Activated CD8-positive, alpha-beta T cell treated with anti-CD3 and anti-CD28 coated beads, Interleukin-2, amount 10 ng/mL, durations not matched to agents 7 days and 5 days (primary cell): ENCODE data around the gene SACS. TPM values are rescaled to one million over a fixed set of nuclear protein-coding genes. Genes with fewer than 3 reads are reported as not detected.

Experiments used
- ATAC-seq: fragments of 150-1000 bp; cut with Tn5 transposase; one replicate; pipeline ENCODE4 v1.10.0; 2021; ENCODE audit warnings: moderate library complexity
- CTCF ChIA-PET: fragments of 350-600 bp; sonication (Branson Sonifier 250); formaldehyde crosslinking; loops from one replicate; lab custom pipeline; 2021; ENCODE audit warnings: antibody characterized with exemption; lab: Charles Lee
- POLR2A ChIA-PET: fragments of 350-600 bp; sonication (Branson Sonifier 250); formaldehyde crosslinking; loops from one replicate; lab custom pipeline; 2021; ENCODE audit warnings: antibody characterized with exemption; lab: Charles Lee
- DNase-seq: peaks from one replicate; pipeline ENCODE4 v3.0.0-alpha.2; 2020
- H3K27ac Mint-ChIP-seq: one replicate; pipeline ENCODE4 v1.8.0; 2021; ENCODE audit warnings: mild to moderate bottlenecking, mixed read lengths
- H3K27me3 Mint-ChIP-seq: one replicate; pipeline ENCODE4 v1.8.0; 2021; ENCODE audit warnings: low read depth, mixed read lengths
- H3K36me3 Mint-ChIP-seq: one replicate; pipeline ENCODE4 v1.8.0; 2021; ENCODE audit warnings: low read depth, mixed read lengths
- H3K4me1 Mint-ChIP-seq: one replicate; pipeline ENCODE4 v1.8.0; 2021; ENCODE audit warnings: low read depth, mixed read lengths
- H3K4me3 Mint-ChIP-seq: one replicate; pipeline ENCODE4 v1.8.0; 2021; ENCODE audit warnings: mild to moderate bottlenecking, mixed read lengths
- H3K9me3 Mint-ChIP-seq: one replicate; pipeline ENCODE4 v1.8.0; 2022; ENCODE audit warnings: mixed read lengths; ENCODE audit not compliant: insufficient read depth
- total RNA-seq, 2 experiments: library from RNA; stranded (reverse); gene quantifications; one replicate each; pipeline ENCODE4 v1.2.3, GENCODE V29; 2021

The SACS gene, protein sequence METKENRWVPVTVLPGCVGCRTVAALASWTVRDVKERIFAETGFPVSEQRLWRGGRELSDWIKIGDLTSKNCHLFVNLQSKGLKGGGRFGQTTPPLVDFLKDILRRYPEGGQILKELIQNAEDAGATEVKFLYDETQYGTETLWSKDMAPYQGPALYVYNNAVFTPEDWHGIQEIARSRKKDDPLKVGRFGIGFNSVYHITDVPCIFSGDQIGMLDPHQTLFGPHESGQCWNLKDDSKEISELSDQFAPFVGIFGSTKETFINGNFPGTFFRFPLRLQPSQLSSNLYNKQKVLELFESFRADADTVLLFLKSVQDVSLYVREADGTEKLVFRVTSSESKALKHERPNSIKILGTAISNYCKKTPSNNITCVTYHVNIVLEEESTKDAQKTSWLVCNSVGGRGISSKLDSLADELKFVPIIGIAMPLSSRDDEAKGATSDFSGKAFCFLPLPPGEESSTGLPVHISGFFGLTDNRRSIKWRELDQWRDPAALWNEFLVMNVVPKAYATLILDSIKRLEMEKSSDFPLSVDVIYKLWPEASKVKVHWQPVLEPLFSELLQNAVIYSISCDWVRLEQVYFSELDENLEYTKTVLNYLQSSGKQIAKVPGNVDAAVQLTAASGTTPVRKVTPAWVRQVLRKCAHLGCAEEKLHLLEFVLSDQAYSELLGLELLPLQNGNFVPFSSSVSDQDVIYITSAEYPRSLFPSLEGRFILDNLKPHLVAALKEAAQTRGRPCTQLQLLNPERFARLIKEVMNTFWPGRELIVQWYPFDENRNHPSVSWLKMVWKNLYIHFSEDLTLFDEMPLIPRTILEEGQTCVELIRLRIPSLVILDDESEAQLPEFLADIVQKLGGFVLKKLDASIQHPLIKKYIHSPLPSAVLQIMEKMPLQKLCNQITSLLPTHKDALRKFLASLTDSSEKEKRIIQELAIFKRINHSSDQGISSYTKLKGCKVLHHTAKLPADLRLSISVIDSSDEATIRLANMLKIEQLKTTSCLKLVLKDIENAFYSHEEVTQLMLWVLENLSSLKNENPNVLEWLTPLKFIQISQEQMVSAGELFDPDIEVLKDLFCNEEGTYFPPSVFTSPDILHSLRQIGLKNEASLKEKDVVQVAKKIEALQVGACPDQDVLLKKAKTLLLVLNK (N-terminal part only)
- 10 to 100 TPM; 30.6 to 32.4 TPM for total RNA-seq

DNA sequence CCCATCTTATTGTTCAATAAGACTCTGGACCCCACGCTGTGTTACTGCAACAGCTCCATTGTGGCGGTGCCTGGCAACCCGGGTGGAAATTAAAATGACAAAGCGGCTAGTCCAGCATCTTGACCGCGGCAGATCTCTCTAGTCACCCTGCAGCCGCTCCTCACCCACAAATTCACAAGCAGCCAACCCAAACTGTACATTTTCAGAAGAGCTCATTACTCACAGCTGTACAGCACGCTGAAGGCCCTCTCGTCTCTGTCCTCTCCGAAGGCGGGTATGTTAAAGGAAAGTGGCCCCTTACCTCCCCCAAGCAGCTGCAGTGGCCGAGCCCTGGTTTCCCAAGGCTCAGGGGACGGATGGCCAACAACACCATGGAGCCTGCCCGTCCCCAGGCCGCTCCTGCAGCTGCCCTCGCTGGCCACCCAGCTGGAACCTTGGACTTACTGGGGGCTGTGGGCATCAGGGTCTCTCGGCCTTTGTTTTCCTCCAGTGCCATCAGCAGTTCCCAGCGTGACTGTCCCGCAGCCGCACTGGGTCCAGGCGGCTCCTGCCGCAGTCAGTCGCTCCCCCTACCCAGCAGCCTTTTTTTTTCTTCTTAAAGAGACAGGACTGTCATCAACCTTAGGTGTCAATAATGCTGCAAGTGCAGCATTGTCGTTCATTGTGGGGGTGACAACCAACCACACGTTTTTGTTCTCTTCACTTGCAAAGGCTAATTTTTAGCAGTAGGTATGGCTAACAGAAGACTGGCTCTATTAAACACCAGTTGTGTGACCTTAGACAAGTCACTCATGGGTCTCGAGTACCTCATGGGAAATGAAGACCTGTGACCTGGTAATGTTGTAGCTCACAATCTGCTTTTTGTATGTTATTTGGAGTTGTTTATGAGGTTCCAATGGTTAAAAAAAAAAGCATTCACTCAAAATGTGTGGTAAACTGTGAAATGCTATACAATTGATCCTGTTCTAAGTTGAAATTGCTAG lies at the start of gene SACS:
Gene SACS, minus strand, starts transcription at position 532 of the 983 bp plus-strand sequence. CDS start 22,463 bp downstream, outside the sequence.
- no peaks in the 10 kb centered on the region for H3K9me3 Mint-ChIP-seq
- ATAC-seq (no peak), DNase-seq (no peak)
- POLR2A ChIA-PET = interaction anchor here (0.5 kb wide), 1 partner anchor 20 kb away, joined by 3 read pairs; no protein-coding TSS in a partner anchor
- H3K4me1 Mint-ChIP-seq = no peaks in the 10 kb centered on the region
- H3K36me3 Mint-ChIP-seq = no peaks in the 10 kb centered on the region
- CTCF ChIA-PET = interaction anchor here (0.6 kb wide), 1 partner anchor 11 kb away, joined by 3 read pairs; no protein-coding TSS in a partner anchor
- no peak within 1 kb of the TSS for H3K4me3 Mint-ChIP-seq
- H3K27ac Mint-ChIP-seq = no peak within 1 kb of the TSS
- peaks cover 37% of the 10 kb centered on the region for H3K27me3 Mint-ChIP-seq

GRCh38 chr13:23480324-23480723 lies 46.8 kb upstream of the SACS start:
- Mint-ChIP-seq H3K4me1 (no peaks in the 10 kb centered on the region), H3K27ac (no peak overlapping the region), H3K36me3 (peaks cover 2% of the 10 kb centered on the region), H3K4me3 (no peak overlapping the region), H3K27me3 (peaks cover 9% of the 10 kb centered on the region), H3K9me3 (peaks cover 18% of the 10 kb centered on the region)
- POLR2A ChIA-PET = no interaction called here
- ATAC-seq (no peak), DNase-seq (no peak)
- CTCF ChIA-PET = no interaction called here

DNA sequence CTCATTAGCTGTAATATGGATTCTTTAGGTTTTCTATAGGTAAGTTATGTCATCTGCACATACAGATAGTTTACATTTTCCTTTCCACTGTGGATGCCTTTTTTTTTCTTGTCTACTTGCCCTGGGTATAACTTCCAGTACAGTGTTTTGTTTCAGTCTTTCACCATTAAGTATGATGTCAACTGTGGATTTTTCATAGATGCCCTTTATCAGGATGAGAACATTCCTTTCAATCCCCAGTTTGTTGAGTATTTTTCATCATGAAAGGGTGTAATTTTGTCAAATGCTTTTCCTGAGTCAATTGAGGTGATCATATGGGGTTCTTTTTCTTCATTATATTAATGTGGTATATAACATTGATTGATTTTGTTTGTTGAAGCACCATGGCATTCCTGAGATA lies 43.6 kb upstream of the SACS start:
- Mint-ChIP-seq H3K27me3 (peaks cover 11% of the 10 kb centered on the region), H3K4me1 (no peaks in the 10 kb centered on the region), H3K27ac (no peak overlapping the region), H3K9me3 (peaks cover 18% of the 10 kb centered on the region), H3K36me3 (peaks cover 2% of the 10 kb centered on the region), H3K4me3 (no peak overlapping the region)
- ATAC-seq = no peak
- CTCF ChIA-PET = no interaction called here
- no peak for DNase-seq
- POLR2A ChIA-PET = no interaction called here

DNA sequence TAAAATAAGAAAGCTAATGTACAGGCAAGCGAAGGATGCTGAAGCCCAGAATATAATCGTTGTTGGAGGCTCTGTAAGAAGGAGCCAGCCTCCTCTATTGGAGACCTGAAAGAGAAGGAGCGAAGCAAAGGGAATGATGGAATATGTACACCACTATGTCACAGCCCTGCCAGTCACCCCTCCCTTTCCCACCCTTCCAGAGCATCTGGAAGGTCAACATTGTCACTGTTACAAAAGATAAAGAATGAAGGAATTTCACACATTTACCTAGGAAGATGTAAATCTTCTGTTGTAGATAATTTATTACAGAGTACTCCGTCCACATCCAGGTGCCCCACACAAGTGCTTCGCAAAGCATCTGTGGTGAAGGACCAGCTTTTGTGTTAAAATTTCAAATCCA lies 39.7 kb upstream of the SACS start:
- ATAC-seq = no peak

GRCh38 chr13:23472189-23472588 lies 38.7 kb upstream of the SACS start:
- ATAC-seq (no peak), DNase-seq (no peak)
- ChIA-PET POLR2A (no interaction called here), CTCF (no interaction called here)
- H3K27ac Mint-ChIP-seq = no peak overlapping the region
- H3K4me1 Mint-ChIP-seq = no peaks in the 10 kb centered on the region
- no peaks in the 10 kb centered on the region for H3K36me3 Mint-ChIP-seq
- H3K4me3 Mint-ChIP-seq = no peak overlapping the region
- peaks cover 12% of the 10 kb centered on the region for H3K27me3 Mint-ChIP-seq
- H3K9me3 Mint-ChIP-seq = no peaks in the 10 kb centered on the region

More for the DNA sequence above, 39.7 kb upstream of the SACS start:
- no peak overlapping the region for H3K4me3 Mint-ChIP-seq
- no peak overlapping the region for H3K27ac Mint-ChIP-seq
- no peaks in the 10 kb centered on the region for H3K4me1 Mint-ChIP-seq
- H3K36me3 Mint-ChIP-seq = no peaks in the 10 kb centered on the region
- no peaks in the 10 kb centered on the region for H3K9me3 Mint-ChIP-seq
- peaks cover 12% of the 10 kb centered on the region for H3K27me3 Mint-ChIP-seq
- ChIA-PET POLR2A (no interaction called here), CTCF (no interaction called here)
- DNase-seq = no peak

- Mint-ChIP-seq H3K4me3 (no peak overlapping the region), H3K36me3 (no peaks in the 10 kb centered on the region), H3K27ac (no peak overlapping the region), H3K9me3 (no peaks in the 10 kb centered on the region), H3K4me1 (peaks cover 5% of the 10 kb centered on the region), H3K27me3 (peaks cover 10% of the 10 kb centered on the region)
- ChIA-PET POLR2A (interaction anchor here (0.7 kb wide), 1 partner anchor 194 kb away, joined by 4 read pairs; no protein-coding TSS in a partner anchor), CTCF (no interaction called here)
- no peak for ATAC-seq
- no peak for DNase-seq
Observed at GRCh38 chr13:23470790-23471614, 37.5 kb upstream of the SACS start.

DNA sequence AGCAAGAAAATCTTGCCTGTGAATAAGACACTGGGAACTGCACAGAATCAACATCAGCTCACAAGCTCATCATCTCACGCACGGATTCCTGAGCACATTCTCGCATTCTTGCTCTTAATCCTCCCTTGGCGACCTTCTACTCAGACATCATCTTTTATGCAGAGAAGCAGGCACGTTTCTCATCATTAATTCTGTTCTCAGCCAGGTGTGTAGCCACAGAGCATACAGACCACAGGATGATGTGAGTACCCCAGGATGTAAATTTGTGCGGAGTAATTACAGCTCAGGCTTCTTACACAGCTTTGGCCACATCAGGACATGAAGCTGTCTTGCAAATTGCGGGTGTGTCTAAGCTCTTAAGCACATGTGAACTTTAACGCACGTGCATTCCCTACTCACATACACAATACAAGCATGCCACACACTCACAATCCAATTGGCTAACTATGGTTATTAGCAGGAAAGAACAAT lies 36.5 kb upstream of the SACS start:
- Mint-ChIP-seq H3K27ac (no peak overlapping the region), H3K27me3 (peaks cover 14% of the 10 kb centered on the region), H3K9me3 (no peaks in the 10 kb centered on the region), H3K36me3 (no peaks in the 10 kb centered on the region), H3K4me1 (peaks cover 8% of the 10 kb centered on the region), H3K4me3 (no peak overlapping the region)
- ATAC-seq (no peak), DNase-seq (no peak)
- POLR2A ChIA-PET = no interaction called here
- CTCF ChIA-PET = interaction anchor here (1.2 kb wide), 1 partner anchor 238 kb away, joined by 4 read pairs; no protein-coding TSS in a partner anchor

DNA sequence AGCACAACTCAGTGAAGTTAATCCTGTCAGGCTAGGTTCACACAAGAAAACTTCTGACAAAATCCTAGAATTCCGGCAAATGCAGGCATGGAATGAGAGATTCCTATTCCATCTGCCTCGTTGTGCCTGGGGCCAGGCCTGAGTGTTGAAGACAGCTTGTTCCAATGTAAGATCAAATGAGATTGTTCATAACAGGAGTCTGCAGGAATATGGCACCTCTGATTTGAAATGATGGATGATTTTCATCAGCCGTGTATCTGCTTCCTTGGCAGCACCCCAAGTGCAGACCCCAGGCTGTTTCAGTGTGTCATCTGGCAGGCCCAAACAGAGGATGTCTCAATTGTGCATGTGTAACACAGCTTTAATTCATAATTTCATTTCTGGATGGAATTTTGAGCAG lies 35.3 kb upstream of the SACS start:
- peaks cover 13% of the 10 kb centered on the region for H3K27me3 Mint-ChIP-seq
- ChIA-PET POLR2A (no interaction called here), CTCF (interaction anchor here (1.2 to 2.8 kb wide), 3 partner anchors 239 to 430 kb away, joined by 4 to 16 read pairs (median 4); no protein-coding TSS in a partner anchor)
- no peak overlapping the region for H3K4me3 Mint-ChIP-seq
- ATAC-seq (no peak), DNase-seq (no peak)
- peaks cover 8% of the 10 kb centered on the region for H3K4me1 Mint-ChIP-seq
- H3K36me3 Mint-ChIP-seq = no peaks in the 10 kb centered on the region
- no peaks in the 10 kb centered on the region for H3K9me3 Mint-ChIP-seq
- no peak overlapping the region for H3K27ac Mint-ChIP-seq

DNA sequence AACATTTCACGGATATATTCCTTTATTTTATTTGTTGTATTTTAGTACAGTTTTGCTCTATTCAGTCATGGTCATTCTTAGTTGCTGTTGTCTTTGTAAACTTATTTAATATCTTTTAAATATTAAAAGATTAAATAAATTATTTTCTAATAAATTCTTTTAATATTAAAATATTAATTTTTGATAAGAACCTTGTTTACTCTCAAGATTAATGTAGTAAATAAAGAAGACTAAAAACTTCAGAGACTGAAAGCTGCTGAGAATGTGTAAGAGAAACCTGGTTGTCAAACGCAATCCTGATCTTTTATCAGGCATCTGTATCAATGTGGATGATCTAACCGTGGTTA lies 34.4 kb upstream of the SACS start:
- no peak for DNase-seq
- Mint-ChIP-seq H3K4me1 (peaks cover 8% of the 10 kb centered on the region), H3K27ac (no peak overlapping the region), H3K9me3 (no peaks in the 10 kb centered on the region), H3K36me3 (no peaks in the 10 kb centered on the region), H3K4me3 (no peak overlapping the region), H3K27me3 (peaks cover 15% of the 10 kb centered on the region)
- ATAC-seq = no peak
- POLR2A ChIA-PET = interaction anchor here (0.6 kb wide), 1 partner anchor 13 kb away, joined by 3 read pairs; no protein-coding TSS in a partner anchor
- CTCF ChIA-PET = interaction anchor here (0.9 to 2.8 kb wide), 9 partner anchors 14 to 448 kb away, joined by 3 to 16 read pairs (median 4); partner anchors contain the start of gene MIPEP
